ENCODE measurements around the gene SURF1. TPM values are rescaled to one million over a fixed set of nuclear protein-coding genes. Genes with fewer than 3 reads are reported as not detected.

The SURF1 gene
- total RNA-seq, 1 donor from 2014 or later = 33.0 TPM

GRCh38 chr9:133315997-133316396 is 40.3 kb downstream of the SURF1 start:
- H3K4me1 Mint-ChIP-seq (ENCODE audit: low read depth) = no peaks in the 10 kb centered on the region
- H3K27me3 Mint-ChIP-seq (ENCODE audit: low read depth) = no peaks in the 10 kb centered on the region
- H3K9me3 Mint-ChIP-seq = no peaks in the 10 kb centered on the region
- no peaks in the 10 kb centered on the region for H3K36me3 Mint-ChIP-seq (ENCODE audit: low read depth)
- H3K27ac Mint-ChIP-seq = no peak overlapping the region
- DNase-seq (ENCODE audit: low spot score) = no peak
- H3K4me3 Mint-ChIP-seq (ENCODE audit: low read depth) = no peak overlapping the region
- intact Hi-C loops (cut with micrococcal nuclease) = no loop called here

GRCh38 chr9:133309608-133310007 is 46.7 kb downstream of the SURF1 start:
- DNase-seq (ENCODE audit: low spot score) = no peak
- H3K27me3 Mint-ChIP-seq (ENCODE audit: low read depth) = peaks cover 6% of the 10 kb centered on the region
- intact Hi-C loops (cut with micrococcal nuclease) = no loop called here
- no peaks in the 10 kb centered on the region for H3K4me1 Mint-ChIP-seq (ENCODE audit: low read depth)
- no peak overlapping the region for H3K27ac Mint-ChIP-seq
- no peaks in the 10 kb centered on the region for H3K36me3 Mint-ChIP-seq (ENCODE audit: low read depth)
- no peaks in the 10 kb centered on the region for H3K9me3 Mint-ChIP-seq
- H3K4me3 Mint-ChIP-seq (ENCODE audit: low read depth) = no peak overlapping the region

GRCh38 chr9:133307301-133307700 is 49.0 kb downstream of the SURF1 start:
- Mint-ChIP-seq H3K4me3 (ENCODE audit: low read depth) (no peak overlapping the region), H3K27ac (no peak overlapping the region), H3K9me3 (no peaks in the 10 kb centered on the region), H3K4me1 (ENCODE audit: low read depth) (no peaks in the 10 kb centered on the region), H3K36me3 (ENCODE audit: low read depth) (no peaks in the 10 kb centered on the region), H3K27me3 (ENCODE audit: low read depth) (peaks cover 6% of the 10 kb centered on the region)
- DNase-seq (ENCODE audit: low spot score) = no peak
- intact Hi-C loops (cut with micrococcal nuclease) = no loop called here

GRCh38 chr9:133306242-133307204 is 49.8 kb downstream of the SURF1 start:
- H3K27ac Mint-ChIP-seq = no peak overlapping the region
- peaks cover 6% of the 10 kb centered on the region for H3K27me3 Mint-ChIP-seq (ENCODE audit: low read depth)
- H3K4me1 Mint-ChIP-seq (ENCODE audit: low read depth) = no peaks in the 10 kb centered on the region
- no peak for DNase-seq (ENCODE audit: low spot score)
- no peaks in the 10 kb centered on the region for H3K9me3 Mint-ChIP-seq
- no peak overlapping the region for H3K4me3 Mint-ChIP-seq (ENCODE audit: low read depth)
- H3K36me3 Mint-ChIP-seq (ENCODE audit: low read depth) = no peaks in the 10 kb centered on the region
- intact Hi-C loops (cut with micrococcal nuclease) = no loop called here

- no peaks in the 10 kb centered on the region for H3K4me1 Mint-ChIP-seq (ENCODE audit: low read depth)
- H3K4me3 Mint-ChIP-seq (ENCODE audit: low read depth) = no peak overlapping the region
- peaks cover 6% of the 10 kb centered on the region for H3K27me3 Mint-ChIP-seq (ENCODE audit: low read depth)
- no peaks in the 10 kb centered on the region for H3K9me3 Mint-ChIP-seq
- no peak overlapping the region for H3K27ac Mint-ChIP-seq
- intact Hi-C loops (cut with micrococcal nuclease) = no loop called here
- DNase-seq (ENCODE audit: low spot score) = no peak
- no peaks in the 10 kb centered on the region for H3K36me3 Mint-ChIP-seq (ENCODE audit: low read depth)
Observed at GRCh38 chr9:133305731-133306130, 50.6 kb downstream of the SURF1 start.

- Mint-ChIP-seq H3K27me3 (ENCODE audit: low read depth) (peaks cover 6% of the 10 kb centered on the region), H3K4me3 (ENCODE audit: low read depth) (no peak overlapping the region), H3K4me1 (ENCODE audit: low read depth) (no peaks in the 10 kb centered on the region), H3K9me3 (no peaks in the 10 kb centered on the region), H3K36me3 (ENCODE audit: low read depth) (no peaks in the 10 kb centered on the region), H3K27ac (no peak overlapping the region)
- intact Hi-C loops (cut with micrococcal nuclease) = no loop called here
- no peak for DNase-seq (ENCODE audit: low spot score)
Observed at GRCh38 chr9:133304477-133305377, 51.6 kb downstream of the SURF1 start.

- intact Hi-C loops (cut with micrococcal nuclease) = no loop called here
- Mint-ChIP-seq H3K4me1 (ENCODE audit: low read depth) (no peaks in the 10 kb centered on the region), H3K4me3 (ENCODE audit: low read depth) (no peak overlapping the region), H3K36me3 (ENCODE audit: low read depth) (no peaks in the 10 kb centered on the region), H3K27ac (no peak overlapping the region), H3K9me3 (no peaks in the 10 kb centered on the region), H3K27me3 (ENCODE audit: low read depth) (peaks cover 5% of the 10 kb centered on the region)
- no peak for DNase-seq (ENCODE audit: low spot score)
Observed at GRCh38 chr9:133304158-133304470, 52.2 kb downstream of the SURF1 start.

GRCh38 chr9:133303266-133304157 is 52.8 kb downstream of the SURF1 start:
- intact Hi-C loops (cut with micrococcal nuclease) = no loop called here
- H3K27me3 Mint-ChIP-seq (ENCODE audit: low read depth) = peaks cover 3% of the 10 kb centered on the region
- no peaks in the 10 kb centered on the region for H3K36me3 Mint-ChIP-seq (ENCODE audit: low read depth)
- H3K27ac Mint-ChIP-seq = no peak overlapping the region
- H3K4me1 Mint-ChIP-seq (ENCODE audit: low read depth) = no peaks in the 10 kb centered on the region
- H3K9me3 Mint-ChIP-seq = no peaks in the 10 kb centered on the region
- no peak for DNase-seq (ENCODE audit: low spot score)
- H3K4me3 Mint-ChIP-seq (ENCODE audit: low read depth) = no peak overlapping the region

Other genes with a start within 250 kb of the SURF1 start
- 78.8 and 85.8 TPM in 2 replicates for gene RALGDS, start 235.2 kb downstream of the SURF1 start, total RNA-seq
- gene GBGT1, start 192.6 kb downstream of the SURF1 start, total RNA-seq = 6.8 and 7.4 TPM in 2 replicates
- gene OBP2B, start 147.2 kb downstream of the SURF1 start, total RNA-seq = not detected in 2 replicates
- 0.14 and 0.30 TPM in 2 replicates for gene ABO, start 81.3 kb downstream of the SURF1 start, total RNA-seq
- gene SURF6, start 20.3 kb downstream of the SURF1 start, total RNA-seq = 23.0 and 24.4 TPM in 2 replicates
- gene MED22, start 8.4 kb downstream of the SURF1 start, total RNA-seq = 35.2 and 36.4 TPM in 2 replicates
- gene RPL7A, start 8.3 kb downstream of the SURF1 start, total RNA-seq = 2,586 and 2,588 TPM in 2 replicates
- 16.9 and 22.1 TPM in 2 replicates for gene SURF2, start 63 bp upstream of the SURF1 start, total RNA-seq
- gene SURF4, start 19.6 kb upstream of the SURF1 start, total RNA-seq = 388 and 393 TPM in 2 replicates
- gene STKLD1, start 19.9 kb upstream of the SURF1 start, total RNA-seq = 0.87 and 1.0 TPM in 2 replicates
- 31.7 and 32.8 TPM in 2 replicates for gene REXO4, start 61.5 kb upstream of the SURF1 start, total RNA-seq
- gene ADAMTS13, start 65.9 kb upstream of the SURF1 start, total RNA-seq = 1.5 and 1.6 TPM in 2 replicates
- 0.46 TPM in 2 replicates for gene CACFD1, start 103.5 kb upstream of the SURF1 start, total RNA-seq
- gene SLC2A6, start 122.6 kb upstream of the SURF1 start, total RNA-seq = 6.1 and 6.5 TPM in 2 replicates
- not detected in 2 replicates for gene MYMK, start 168.5 kb upstream of the SURF1 start, total RNA-seq
- gene ADAMTSL2, start 178.2 kb upstream of the SURF1 start, total RNA-seq = not detected in 2 replicates